Uterus (tissue), 2 donors: ENCODE measurements around the gene AAK1.

Experiments used
- CTCF ChIP-seq, 4 experiments: fragments of 200-600 bp in 2 of 4; fragments of 450-650 bp in 2 of 4; sonication (generic) in 2 of 4; IDR thresholded peaks; one replicate each; pipeline ENCODE4 v1.5.1; 2016 to 2019; ENCODE audit warnings: antibody characterized with exemption in 4 of 4, mild to moderate bottlenecking in 2 of 4, moderate library complexity in 1 of 4
- POLR2A ChIP-seq, 2 donors: fragments of 450-650 bp; IDR thresholded peaks; one replicate each; pipeline ENCODE4 v1.6.1; 2016; ENCODE audit warnings: antibody characterized with exemption in 2 of 2, mild to moderate bottlenecking in 1 of 2, moderate library complexity in 1 of 2

- TF ChIP-seq CTCF (IDR thresholded peaks at IDR 0.05) (no peak), POLR2A (IDR thresholded peaks at IDR 0.05) (no peak)
Observed at GRCh38 chr2:69659349-69659748, 15.8 kb upstream of the AAK1 start.
